Measurements from ENCODE around the gene GTF2A1. TPM values are rescaled to one million over a fixed set of nuclear protein-coding genes. Genes with fewer than 3 reads are reported as not detected.

Gene GTF2A1
- total and polyA plus RNA-seq, 2 donors from 2014 or later = 4.7 to 27.0 TPM

DNA sequence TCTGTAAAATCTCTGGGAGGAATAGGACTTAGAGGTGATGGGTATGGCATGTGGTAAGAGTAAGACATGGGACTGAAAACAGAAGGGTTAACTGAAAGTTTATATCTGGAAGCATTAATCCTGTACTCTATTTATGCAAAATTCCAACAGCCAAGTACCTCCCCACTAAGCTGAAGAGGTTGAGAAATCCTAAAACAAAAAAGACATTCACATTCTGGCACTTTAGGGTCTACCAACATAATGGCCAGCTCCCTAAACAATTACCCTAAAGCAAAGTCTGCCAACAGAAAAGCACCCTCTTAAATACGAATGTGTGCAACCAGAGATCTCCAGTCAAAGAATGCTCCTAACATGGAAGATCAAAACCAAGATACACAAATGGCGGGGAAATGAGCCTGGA, 87.4 kb downstream of the GTF2A1 start:
- TF ChIP-seq, protein P1, sequence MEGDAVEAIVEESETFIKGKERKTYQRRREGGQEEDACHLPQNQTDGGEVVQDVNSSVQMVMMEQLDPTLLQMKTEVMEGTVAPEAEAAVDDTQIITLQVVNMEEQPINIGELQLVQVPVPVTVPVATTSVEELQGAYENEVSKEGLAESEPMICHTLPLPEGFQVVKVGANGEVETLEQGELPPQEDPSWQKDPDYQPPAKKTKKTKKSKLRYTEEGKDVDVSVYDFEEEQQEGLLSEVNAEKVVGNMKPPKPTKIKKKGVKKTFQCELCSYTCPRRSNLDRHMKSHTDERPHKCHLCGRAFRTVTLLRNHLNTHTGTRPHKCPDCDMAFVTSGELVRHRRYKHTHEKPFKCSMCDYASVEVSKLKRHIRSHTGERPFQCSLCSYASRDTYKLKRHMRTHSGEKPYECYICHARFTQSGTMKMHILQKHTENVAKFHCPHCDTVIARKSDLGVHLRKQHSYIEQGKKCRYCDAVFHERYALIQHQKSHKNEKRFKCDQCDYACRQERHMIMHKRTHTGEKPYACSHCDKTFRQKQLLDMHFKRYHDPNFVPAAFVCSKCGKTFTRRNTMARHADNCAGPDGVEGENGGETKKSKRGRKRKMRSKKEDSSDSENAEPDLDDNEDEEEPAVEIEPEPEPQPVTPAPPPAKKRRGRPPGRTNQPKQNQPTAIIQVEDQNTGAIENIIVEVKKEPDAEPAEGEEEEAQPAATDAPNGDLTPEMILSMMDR (IDR thresholded peaks at IDR 0.05; ENCODE audit: borderline replicate concordance, extremely low read depth, insufficient read depth) = no peak
- FAIRE-seq (no peak), DNase-seq (no peak)
- Histone ChIP-seq H3K4me1 (ENCODE audit: control insufficient read depth in 2 of 3, insufficient read depth in 2 of 3, low read depth in 1 of 3, low read length in 3 of 3) (no peaks in the 10 kb centered on the region), H3K4me3 (ENCODE audit: low read length in 3 of 3) (no peak overlapping the region), H3K9ac (ENCODE audit: low read length in 3 of 3) (no peak overlapping the region), H3K27ac (ENCODE audit: low read depth in 2 of 2, low read length in 2 of 2) (no peak overlapping the region), H3K9me3 (ENCODE audit: control insufficient read depth in 2 of 3, insufficient read depth in 1 of 3, low read length in 3 of 3) (no peaks in the 10 kb centered on the region), H3K27me3 (ENCODE audit: control insufficient read depth, insufficient read depth, low read length) (no peaks in the 10 kb centered on the region), H3K36me3 (ENCODE audit: control insufficient read depth in 2 of 3, insufficient read depth in 3 of 3, low read length in 3 of 3) (no peaks in the 10 kb centered on the region)
- intact Hi-C loops (cut with DNase I) = no loop called here

- no peak overlapping the region for H3K4me3 ChIP-seq (ENCODE audit: low read length in 3 of 3)
Measured at GRCh38 chr14:81132468-81132867, 88.3 kb downstream of the GTF2A1 start.

GRCh38 chr14:81129242-81129641, 91.5 kb downstream of the GTF2A1 start:
- no peak for FAIRE-seq
- no peak overlapping the region for H3K9ac ChIP-seq (ENCODE audit: low read length in 3 of 3)
- no peak for DNase-seq
- intact Hi-C loops (cut with DNase I) = no loop called here
- no peak overlapping the region for H3K4me3 ChIP-seq (ENCODE audit: low read length in 3 of 3)
- no peaks in the 10 kb centered on the region for H3K4me1 ChIP-seq (ENCODE audit: control insufficient read depth in 2 of 3, insufficient read depth in 2 of 3, low read depth in 1 of 3, low read length in 3 of 3)
- TF ChIP-seq, protein P1 (IDR thresholded peaks at IDR 0.05; ENCODE audit: borderline replicate concordance, extremely low read depth, insufficient read depth) = no peak
- H3K9me3 ChIP-seq (ENCODE audit: control insufficient read depth in 2 of 3, insufficient read depth in 1 of 3, low read length in 3 of 3) = no peaks in the 10 kb centered on the region
- H3K27me3 ChIP-seq (ENCODE audit: control insufficient read depth, insufficient read depth, low read length) = no peaks in the 10 kb centered on the region
- H3K36me3 ChIP-seq (ENCODE audit: control insufficient read depth in 2 of 3, insufficient read depth in 3 of 3, low read length in 3 of 3) = no peaks in the 10 kb centered on the region
- H3K27ac ChIP-seq (ENCODE audit: low read depth in 2 of 2, low read length in 2 of 2) = no peak overlapping the region

More at GRCh38 chr14:81132468-81132867, 88.3 kb downstream of the GTF2A1 start:
- peak in 2 of 5 donors; percentile 15 to 43 for DNase-seq
- no peaks in the 10 kb centered on the region for H3K4me1 ChIP-seq (ENCODE audit: control insufficient read depth in 2 of 3, insufficient read depth in 2 of 3, low read depth in 1 of 3, low read length in 3 of 3)
- no peak overlapping the region for H3K9ac ChIP-seq (ENCODE audit: low read length in 3 of 3)
- H3K27me3 ChIP-seq (ENCODE audit: control insufficient read depth, insufficient read depth, low read length) = no peaks in the 10 kb centered on the region
- intact Hi-C loops (cut with DNase I) = no loop called here
- FAIRE-seq = no peak
- TF ChIP-seq, protein P1 (IDR thresholded peaks at IDR 0.05; ENCODE audit: borderline replicate concordance, extremely low read depth, insufficient read depth) = no peak
- no peak overlapping the region for H3K27ac ChIP-seq (ENCODE audit: low read depth in 2 of 2, low read length in 2 of 2)
- H3K36me3 ChIP-seq (ENCODE audit: control insufficient read depth in 2 of 3, insufficient read depth in 3 of 3, low read length in 3 of 3) = no peaks in the 10 kb centered on the region
- no peaks in the 10 kb centered on the region for H3K9me3 ChIP-seq (ENCODE audit: control insufficient read depth in 2 of 3, insufficient read depth in 1 of 3, low read length in 3 of 3)

DNA sequence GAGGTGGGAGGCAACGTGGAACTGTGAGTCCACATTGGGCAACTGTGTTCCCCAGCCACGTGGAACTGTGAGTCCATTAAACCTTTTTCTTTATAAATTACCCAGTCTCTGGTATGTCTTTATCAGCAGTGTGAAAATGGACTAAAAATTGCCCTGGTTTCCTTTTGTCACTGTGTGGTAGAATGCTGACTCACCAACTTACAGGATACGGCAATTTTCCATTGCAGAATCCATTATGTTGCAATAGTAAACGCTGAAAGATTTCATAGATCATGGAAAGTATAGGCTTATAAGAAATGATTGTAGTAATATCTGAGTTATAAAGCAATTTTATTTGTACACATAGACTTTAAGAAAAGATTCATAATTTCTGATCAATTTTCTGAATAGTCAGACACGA, 93.0 kb downstream of the GTF2A1 start:
- FAIRE-seq (no peak), DNase-seq (no peak)
- H3K9ac ChIP-seq (ENCODE audit: low read length in 3 of 3) = no peak overlapping the region

More for the DNA sequence above, 93.0 kb downstream of the GTF2A1 start:
- intact Hi-C loops (cut with DNase I) = no loop called here
- Histone ChIP-seq H3K9me3 (ENCODE audit: control insufficient read depth in 2 of 3, insufficient read depth in 1 of 3, low read length in 3 of 3) (no peaks in the 10 kb centered on the region), H3K27ac (ENCODE audit: low read depth in 2 of 2, low read length in 2 of 2) (no peak overlapping the region), H3K4me3 (ENCODE audit: low read length in 3 of 3) (no peak overlapping the region), H3K27me3 (ENCODE audit: control insufficient read depth, insufficient read depth, low read length) (no peaks in the 10 kb centered on the region), H3K4me1 (ENCODE audit: control insufficient read depth in 2 of 3, insufficient read depth in 2 of 3, low read depth in 1 of 3, low read length in 3 of 3) (no peaks in the 10 kb centered on the region), H3K36me3 (ENCODE audit: control insufficient read depth in 2 of 3, insufficient read depth in 3 of 3, low read length in 3 of 3) (no peaks in the 10 kb centered on the region)
- TF ChIP-seq, protein P1 (IDR thresholded peaks at IDR 0.05; ENCODE audit: borderline replicate concordance, extremely low read depth, insufficient read depth) = no peak

Measured in kidney (tissue), 14 donors.